HG03520 (cell line): ENCODE measurements around the gene KRT8.
"Not testable (repeated sequence)": the region's sequence is repeated elsewhere in the genome, so short reads cannot be mapped to it uniquely, and the experiment has no call there.

ENCODE experiments used
- ATAC-seq: cut with Tn5 transposase; IDR thresholded peaks from one replicate; pipeline ENCODE4 v1.9.1; 2021; ENCODE audit warnings: mild to moderate bottlenecking, moderate library complexity; ENCODE audit not compliant: unreplicated experiment

Gene KRT8

DNA sequence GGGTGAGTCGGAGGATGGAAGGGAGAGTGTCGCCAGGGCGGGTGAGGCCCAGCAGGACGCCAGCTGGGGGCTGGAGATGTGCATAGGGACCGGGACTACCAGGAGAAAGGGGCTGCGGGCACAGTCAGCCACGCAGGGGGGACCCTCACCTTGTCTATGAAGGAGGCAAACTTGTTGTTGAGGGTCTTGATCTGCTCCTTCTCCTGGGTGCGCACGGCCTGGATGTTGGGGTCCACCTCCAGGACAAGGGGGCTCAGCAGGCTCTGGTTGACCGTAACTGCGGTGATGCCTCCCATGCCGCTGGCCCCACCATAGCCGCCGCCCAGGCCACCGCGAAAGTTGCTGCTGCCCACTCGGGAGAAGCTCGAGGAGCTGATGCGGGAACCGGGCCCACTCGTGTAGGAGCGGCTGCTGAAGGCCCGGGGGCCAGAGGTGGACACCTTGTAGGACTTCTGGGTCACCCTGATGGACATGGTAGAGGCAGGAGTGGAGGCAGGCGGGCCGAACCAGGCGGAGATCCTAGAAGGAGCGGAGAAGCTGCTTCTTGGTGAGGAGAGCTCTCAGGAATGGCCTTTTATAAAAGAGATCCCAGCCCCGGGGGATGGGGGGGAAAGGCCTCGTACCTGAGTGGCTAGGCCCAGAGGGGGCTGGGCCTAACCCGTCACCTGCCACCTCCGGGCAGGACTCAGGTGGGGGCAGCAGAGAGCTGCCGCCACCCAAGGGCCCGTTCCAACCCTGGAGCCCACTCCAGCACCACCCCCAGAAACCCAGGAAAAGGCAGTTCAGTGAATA is at the start of gene KRT8:
Gene KRT8, minus strand, starts transcription at position 568 of the 792 bp plus-strand sequence. Its CDS starts 95 bp downstream, at position 473.
- ATAC-seq, result not testable (repeated sequence)

DNA sequence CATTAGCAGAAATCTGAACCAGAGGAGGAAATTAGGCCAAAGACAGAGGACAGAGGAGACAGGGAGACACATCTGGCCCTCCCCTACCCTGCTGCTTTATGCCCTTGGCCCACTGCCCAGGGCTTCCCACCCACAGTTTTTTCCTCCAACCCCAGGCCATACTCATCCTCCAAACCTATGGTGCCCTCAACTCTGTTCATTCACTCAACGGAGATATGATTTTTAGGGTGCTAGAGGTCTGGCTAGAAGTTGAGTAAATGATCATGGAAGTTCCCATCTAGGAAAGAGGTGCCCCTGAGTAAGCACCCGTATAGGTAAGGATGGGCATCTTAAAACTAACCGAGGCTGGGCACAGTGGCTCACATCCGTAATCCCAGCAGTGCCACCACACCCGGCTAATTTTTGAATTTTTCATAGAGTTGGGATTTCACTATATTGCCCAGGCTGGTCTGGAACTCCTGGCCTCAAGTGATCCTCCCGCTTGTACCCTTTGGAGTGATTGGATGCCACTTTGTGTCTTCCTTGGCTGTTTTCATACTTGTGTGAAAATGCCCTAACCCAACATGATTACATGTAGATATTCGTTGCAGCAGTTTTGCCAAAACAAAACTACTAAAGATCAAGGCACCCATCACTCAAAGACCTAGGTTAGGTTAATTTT is 48.4 kb upstream of the KRT8 start:
- no peak for ATAC-seq

DNA sequence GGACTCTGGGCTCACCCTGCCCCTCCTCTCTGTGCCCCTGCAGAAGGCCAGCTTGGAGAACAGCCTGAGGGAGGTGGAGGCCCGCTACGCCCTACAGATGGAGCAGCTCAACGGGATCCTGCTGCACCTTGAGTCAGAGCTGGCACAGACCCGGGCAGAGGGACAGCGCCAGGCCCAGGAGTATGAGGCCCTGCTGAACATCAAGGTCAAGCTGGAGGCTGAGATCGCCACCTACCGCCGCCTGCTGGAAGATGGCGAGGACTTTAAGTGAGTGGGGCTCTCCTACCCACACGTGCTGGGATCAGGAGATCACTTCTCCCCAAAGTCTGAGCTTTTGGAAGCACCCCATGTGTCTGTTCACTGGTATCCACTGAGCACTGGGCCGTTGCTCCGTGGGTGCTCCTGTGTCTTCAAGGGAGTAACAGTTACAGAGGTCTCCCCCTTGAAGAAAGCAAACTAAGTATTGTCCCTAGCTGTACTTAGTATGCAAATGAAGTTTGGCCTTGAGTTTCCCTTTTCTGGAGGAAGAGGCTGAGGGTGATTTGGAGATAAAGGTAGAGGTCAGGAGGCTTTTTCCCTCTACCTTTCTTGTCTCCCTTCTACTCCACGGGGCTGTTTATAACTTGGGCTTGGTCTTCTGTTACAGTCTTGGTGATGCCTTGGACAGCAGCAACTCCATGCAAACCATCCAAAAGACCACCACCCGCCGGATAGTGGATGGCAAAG is 47.4 kb upstream of the KRT8 start:
- ATAC-seq, result no peak

DNA sequence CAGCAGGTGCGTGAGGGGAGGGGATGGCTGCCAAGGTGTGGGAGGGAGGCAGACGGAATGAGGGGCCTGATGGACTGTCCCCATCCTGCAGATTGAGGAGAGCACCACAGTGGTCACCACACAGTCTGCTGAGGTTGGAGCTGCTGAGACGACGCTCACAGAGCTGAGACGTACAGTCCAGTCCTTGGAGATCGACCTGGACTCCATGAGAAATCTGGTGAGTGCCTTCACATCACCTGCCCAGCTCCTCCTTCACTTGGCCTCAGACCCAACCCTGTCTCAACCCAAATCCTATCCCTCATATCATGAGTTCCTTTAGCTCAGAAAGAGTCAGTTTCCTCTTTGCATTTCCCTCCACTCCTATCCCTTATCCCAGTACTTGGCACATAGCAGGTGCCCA is 46.8 kb upstream of the KRT8 start:
- no peak for ATAC-seq

DNA sequence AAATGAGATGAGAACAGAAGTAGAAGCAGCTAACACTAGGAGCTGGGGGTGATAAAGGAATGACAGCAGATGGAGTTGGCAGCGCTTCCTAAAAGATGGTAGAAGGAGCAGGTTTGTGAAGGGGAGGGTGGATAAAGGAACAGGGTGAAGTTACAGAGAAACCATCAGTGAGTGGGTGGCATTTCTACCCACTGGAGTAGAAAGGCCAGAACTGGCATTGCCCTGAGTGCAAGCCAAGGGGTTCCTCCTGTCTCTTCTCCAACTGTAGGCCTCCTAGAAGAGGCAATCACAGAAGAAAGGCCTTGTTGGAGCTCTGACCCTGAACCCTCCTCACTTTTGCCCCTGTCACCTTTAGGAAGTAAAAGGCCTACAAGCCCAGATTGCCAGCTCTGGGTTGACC is 46.2 kb upstream of the KRT8 start:
- no peak for ATAC-seq

DNA sequence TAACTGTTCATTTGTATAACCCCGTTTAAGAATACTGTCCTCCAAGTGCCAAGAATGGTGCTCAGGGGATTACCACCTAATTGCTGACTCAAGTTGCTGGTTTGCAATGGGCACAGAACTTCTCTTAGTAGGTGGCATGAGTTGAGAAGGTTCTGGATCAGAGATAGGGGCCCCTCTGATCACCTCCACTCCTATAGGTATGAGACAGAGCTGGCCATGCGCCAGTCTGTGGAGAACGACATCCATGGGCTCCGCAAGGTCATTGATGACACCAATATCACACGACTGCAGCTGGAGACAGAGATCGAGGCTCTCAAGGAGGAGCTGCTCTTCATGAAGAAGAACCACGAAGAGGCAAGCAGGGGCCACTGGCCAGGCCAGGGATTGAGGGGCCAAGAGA is 45.7 kb upstream of the KRT8 start:
- no peak for ATAC-seq

DNA sequence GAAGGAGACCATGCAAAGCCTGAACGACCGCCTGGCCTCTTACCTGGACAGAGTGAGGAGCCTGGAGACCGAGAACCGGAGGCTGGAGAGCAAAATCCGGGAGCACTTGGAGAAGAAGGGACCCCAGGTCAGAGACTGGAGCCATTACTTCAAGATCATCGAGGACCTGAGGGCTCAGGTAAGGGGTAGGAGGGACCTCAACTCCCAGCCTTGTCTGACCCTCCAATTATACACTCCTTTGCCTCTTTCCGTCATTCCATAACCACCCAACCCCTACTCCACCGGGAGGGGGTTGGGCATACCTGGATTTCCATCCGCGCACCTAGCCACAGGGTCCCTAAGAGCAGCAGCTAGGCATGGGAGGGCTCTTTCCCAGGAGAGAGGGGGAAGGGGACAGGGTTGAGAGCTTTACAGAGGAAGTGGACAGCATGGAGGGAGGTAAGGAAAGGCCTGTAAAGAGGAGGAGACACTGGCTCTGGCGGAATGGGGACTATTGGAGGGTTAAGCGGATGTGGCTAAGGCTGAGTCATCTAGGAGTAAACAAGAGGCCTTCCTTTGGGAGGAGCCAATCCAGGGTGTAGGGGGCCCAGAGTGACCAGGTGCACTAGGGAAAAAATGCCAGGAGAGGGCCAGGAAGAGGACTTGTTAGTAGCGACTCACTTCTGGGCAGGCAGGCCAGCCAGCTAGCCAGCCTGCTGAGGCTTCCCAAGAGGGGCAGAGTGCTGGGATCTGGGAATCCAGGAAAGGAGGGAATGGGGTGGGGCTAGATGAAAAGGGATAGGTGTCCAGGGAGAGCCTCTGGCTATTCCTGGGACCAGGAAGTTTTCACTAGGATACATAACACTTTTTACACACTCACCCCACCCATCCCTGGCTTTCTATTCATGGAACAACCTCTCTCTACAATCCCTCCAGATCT is 44.8 kb upstream of the KRT8 start:
- no peak for ATAC-seq

DNA sequence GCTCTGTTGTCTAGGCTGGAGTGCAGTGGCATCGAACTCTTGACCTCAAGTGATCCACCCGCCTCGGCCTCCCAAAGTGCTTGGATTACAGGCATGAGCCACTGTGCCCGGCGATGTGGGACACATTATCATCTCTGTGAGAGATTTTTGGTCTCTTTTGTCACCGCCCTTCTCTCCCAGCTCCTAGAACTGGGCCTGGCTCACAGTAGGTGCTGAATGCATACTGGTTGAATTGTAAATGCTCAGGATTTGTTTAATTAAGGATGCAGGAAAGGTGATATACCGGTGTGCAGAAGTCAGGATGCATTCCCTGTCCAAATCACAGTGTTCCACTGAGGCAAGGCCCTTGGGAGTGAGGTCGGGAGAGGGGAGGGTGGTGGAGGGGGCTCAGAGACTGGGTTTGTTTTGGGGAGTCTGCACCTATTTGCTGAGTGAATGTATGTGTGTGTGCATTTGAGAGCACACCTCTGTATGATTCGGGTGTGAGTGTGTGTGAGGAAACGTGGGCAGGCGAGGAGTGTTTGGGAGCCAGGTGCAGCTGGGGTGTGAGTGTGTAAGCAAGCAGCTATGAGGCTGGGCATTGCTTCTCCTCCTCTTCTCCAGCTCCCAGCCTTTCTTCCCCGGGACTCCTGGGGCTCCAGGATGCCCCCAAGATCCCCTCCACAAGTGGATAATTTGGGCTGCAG is 43.0 kb upstream of the KRT8 start:
- ATAC-seq, result no peak

DNA sequence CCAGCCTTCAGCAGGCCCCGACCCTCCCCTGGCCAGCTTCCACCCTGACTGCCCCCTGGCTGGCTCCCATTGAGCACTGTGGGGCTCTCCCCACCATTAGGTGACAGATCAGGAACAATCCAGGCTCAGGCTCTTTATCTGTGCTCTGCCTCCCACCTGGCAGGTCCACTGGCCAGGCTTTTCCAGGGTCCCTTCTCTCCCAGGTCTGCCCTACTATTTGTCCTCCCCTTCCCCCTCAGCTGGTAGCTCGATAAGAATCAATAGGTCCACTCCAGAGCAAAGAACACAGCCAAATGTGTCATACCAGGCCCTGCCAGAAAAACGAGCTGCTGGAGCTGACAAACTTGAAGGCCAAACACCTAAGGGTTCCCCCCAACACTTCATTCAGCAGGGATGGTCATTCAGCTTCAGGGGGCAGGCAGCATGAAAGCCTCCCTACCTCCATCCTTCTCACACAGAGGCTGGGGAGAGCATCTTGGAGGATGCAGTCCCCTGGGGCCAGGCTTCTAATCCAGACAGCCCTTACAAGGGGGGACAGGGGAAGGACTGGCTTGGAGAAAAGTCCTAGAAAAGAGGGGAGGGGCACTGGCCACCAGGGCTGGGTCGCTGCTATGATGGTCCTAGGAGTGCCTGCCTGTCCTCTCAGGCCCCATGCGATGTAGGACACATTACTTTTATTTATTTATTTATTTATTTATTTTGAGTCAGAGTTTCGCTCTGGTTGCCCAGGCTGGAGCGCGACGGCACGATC is 42.1 kb upstream of the KRT8 start:
- ATAC-seq, result no peak

DNA sequence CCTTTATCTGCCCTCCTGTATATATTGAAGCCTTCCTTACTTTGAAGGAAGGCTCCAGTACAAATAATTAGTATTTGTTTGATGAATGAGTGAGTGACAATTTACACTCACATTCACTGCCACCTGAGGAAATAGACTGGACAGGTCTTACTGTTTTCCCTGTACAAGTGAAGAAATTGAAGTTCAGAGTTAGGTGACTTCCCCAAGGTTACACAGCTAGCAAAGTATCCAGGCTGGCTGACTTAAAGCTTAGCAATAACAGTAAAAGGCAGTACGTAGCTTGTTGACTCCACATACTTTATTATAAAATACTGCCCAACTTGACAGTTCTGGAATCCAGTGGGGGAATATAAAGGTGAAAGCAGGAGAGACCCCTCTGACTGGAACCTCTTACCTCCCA is 41.5 kb upstream of the KRT8 start:
- no peak for ATAC-seq

DNA sequence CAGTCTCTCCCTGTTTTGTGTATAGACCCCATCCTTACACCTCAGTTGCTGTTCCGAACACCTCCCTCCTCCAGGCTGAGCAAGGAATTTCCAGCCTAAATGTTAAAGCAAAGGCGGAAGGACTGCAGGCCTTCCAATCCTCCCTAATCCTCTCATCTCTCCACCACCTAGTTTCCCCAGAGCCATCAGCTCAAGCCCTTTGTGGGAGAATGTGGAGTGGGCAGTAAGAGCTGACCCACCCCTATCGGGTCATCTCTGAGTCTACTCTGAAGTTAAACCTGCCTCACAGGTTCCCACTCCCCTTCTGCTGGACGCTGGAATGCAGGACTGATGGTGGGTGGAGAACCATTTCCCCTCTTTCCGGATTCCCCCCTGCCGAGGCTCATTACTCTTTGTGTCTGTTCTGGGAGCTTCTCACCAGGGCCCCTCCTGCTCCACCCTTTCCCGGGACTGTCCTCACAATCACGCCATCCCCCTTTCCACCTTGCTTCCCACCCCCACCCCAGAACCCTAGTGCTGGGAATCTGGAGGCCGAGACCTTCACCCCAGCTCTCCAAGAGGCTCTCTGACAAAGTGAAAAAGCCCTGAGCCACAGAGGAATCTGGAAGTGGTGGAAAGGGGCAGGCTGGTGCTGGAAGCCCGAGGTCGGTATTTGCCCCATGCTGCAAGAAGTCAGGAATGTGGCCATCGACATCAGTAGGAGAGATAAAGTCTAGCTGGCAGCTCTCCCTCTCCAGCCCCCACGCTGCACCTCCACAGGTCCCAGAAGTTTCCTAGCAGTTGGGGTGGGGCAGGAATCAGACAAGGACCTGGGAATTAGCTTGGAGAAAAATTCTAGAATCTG is 40.7 kb upstream of the KRT8 start:
- ATAC-seq, result no peak

DNA sequence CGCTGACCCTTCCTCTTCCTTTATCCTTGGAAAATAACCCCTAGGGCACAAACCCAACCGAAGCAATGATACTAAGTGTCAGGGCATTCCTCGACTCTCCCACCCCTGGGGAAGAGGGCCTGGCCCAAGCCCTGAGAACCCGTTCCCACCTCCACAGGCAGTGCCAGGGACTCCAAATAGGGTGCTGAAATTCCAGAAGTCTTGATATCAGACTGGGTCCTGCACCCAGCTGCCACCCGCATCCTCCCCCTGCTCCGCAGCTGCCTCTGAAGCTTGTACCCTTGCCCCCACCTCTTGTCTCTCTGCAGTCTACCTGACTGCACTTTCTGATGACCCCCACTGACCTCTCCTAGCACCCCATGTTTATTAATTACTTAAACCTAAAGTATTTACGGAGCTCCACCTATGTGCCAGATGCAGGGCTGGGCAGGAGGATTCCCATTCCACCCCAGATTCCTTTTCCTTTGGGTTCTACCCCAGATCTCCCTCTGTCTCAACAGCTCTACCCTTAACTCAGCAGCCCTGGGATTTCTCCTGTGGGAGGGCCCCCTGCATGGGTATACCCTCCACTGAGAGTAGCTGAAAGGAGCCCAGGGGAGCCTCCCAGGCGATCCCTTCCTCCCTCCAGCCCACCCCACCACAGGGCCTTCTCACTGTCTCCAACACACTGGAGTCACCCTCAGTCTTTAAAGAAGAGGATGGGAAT is 40.0 kb upstream of the KRT8 start:
- no peak for ATAC-seq

DNA sequence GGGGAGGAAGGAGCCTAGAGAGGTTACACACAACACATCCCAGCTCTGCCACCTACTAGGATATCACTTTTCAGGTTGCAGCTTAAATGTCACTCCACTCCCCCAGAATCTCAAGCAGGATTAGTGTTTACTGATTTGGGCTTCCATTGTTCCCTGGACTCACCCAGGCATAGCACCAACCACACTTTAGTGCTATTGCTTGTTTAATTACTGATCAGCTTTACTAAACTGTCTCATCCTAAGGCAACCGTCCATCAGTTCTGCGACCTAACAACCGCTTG is 38.0 kb upstream of the KRT8 start:
- ATAC-seq, result no peak

DNA sequence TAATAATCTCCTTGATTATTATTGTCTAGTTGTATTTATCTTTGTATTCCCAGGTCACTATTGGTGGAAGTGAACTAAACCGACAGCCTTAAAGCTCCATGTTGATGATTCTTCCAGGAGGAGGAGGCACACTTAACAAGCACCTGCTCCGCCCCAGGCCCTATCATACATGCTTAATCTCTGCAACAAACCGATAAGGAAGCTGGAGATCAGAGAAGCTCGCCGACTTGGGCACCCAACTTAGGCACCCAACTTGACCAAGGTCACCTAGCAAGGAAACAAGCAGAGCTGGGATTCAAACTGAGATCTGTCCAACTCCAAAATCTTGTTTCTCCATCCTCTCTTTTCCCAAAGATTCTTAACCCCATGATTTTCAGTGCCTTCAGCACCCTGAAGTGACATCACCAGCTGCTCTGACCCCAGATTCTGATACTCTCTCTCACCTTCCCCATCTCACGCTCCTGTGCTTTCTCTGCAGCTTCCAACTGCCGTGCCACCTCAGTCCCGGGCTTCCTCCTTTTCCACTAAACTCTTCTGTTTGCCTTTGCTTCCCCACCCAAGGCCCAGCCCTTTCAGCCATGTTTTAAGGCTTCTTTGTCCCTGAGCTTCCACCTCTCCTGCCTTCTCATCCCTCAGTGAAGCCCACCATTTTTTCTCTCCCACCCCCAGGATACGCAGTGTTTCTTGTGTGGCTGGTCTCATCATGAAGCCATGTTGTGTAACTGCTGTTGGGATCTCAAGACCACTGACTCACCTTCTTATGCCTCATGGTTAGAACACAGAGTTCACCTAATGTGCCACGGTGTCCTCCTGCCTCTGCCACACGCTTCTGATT is 37.4 kb upstream of the KRT8 start:
- ATAC-seq, result no peak

DNA sequence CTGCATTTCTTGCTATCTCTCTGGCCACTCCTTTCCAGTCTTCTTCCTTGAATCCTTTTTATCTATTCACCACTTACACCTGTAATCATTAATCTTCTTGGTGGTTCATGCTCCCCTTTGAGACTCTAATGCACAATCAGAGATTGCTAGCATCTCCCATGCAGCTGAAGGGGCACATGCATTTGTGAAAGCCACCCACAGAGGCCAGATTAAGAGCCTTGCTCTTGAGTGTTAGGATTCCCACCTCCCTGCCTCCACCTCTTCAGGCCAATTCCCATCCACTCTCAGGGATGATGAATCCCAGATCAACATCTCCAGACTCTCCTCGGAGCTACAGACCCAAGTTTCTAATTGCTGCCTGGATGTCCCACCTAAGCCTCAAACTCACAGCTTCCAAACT is 24.7 kb upstream of the KRT8 start:
- ATAC-seq, result no peak

DNA sequence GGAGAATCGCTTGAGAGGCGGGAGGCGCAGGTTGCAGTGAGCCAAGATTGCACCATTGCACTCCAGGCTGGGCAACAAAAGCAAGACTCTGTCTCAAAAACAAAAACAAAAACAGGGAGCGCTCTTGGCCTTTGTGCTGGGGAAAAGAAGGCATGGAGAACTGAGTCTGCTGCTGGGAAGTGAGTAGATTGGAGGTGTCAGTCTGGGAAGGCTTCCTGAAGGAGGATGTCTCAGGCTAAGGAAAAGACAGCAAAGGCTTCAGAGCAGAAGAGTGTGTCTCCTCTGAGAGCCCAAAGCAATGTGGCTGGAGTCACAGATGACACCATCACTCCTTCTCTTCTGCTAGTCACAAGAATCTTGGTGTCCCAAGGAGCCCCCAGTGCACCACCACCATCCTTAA is 23.1 kb upstream of the KRT8 start:
- ATAC-seq, result no peak

DNA sequence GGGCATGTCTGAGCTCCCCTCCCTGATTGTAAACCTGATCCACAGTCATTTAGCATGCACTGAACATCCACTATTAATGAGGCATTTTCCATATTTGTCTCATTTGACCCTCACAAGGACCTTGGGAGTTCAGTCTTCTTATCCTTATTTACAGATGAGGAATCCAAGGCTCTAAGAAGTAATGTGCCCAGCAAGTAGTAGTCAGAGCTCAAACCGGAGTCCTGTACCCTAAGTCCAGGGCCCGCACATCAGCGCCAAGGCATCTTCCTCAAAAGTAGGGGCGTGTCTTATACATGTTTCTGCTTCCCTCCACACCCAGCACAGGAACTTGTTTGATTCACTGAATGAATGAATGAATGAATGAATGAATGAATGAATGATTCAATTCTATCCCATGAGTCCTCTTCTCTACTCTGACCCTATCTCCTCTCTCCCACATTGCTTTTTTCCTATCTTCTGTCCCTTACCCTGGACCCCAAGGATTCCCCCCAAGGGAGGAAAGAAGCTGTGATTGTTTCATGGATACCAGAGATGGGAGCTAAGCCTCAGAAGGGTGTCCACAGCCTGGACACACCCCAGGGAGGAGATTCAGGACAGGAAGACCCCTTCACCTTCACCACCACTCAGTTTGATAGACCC is 21.8 kb upstream of the KRT8 start:
- no peak for ATAC-seq
